ENCODE data around the gene CLIP2. TPM values are rescaled to one million over a fixed set of nuclear protein-coding genes. Genes with fewer than 3 reads are reported as not detected.
"Not testable (repeated sequence)": the region's sequence is repeated elsewhere in the genome, so short reads cannot be mapped to it uniquely, and the experiment has no call there.

Gene CLIP2
- polyA plus RNA-seq, 3 donors = 1.1 to 5.2 (median 1.3) TPM

DNA sequence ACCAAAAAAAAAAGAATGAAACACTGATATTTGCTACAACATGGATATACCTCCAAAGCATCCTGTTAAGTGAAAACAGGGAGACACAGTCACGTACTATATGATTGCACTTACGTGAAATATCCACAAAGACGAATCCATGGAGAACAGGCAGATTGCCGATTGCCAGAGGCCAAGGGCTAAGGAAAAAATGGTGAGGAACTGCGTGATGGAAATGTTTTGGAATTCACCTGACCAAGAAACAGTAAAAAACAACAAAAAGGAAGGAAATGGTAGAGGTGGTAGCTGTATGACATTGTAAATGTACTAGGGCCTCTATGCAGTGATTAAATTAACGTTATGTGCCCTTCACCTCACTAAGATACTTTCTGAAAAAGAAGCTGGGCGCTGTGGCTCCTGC, 120.4 kb downstream of the CLIP2 start:
- intact Hi-C loops (cut with micrococcal nuclease) = no loop called here
- WGBS (ENCODE audit: insufficient coverage) = 89% methylated on average over 5 of the region's 7 CpGs

DNA sequence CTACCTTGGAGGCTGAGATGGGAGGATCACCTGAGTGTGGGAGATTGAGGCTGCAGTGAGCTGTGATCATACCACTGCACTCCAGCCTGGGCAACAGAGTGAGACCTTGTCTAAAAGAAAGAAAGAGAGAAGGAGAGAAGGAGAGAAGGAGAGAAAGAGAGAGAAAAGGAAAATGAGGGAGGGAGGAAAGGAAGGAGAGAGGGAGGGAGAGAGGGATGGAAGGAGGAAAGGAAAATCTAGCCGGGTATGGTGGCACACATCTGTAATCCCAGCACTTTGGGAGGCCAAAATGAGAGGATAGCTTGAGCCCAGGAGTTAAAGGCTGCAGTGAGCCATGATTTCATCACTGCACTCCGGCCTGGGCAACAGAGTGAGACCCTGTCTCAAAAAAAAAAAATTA, 121.6 kb downstream of the CLIP2 start:
- intact Hi-C loops (cut with micrococcal nuclease) = loop anchor here in 1 of 2 donors (10.0 kb wide), 2 partner anchors 264 to 634 kb away; no protein-coding TSS in a partner anchor
- Histone ChIP-seq H3K27ac (ENCODE audit: low read depth in 1 of 2, low read length in 2 of 2) (no peak overlapping the region), H3K4me1 (ENCODE audit: control insufficient read depth in 1 of 2, insufficient read depth in 2 of 2, low read length in 2 of 2) (no peaks in the 10 kb centered on the region), H3K36me3 (replicated peaks in 1 of 2; ENCODE audit: control insufficient read depth in 1 of 2, insufficient read depth in 2 of 2, low read length in 2 of 2) (no peaks in the 10 kb centered on the region), H3K4me3 (replicated peaks in 1 of 3; ENCODE audit: low read depth in 2 of 3, low read length in 3 of 3) (no peak overlapping the region), H3K9ac (ENCODE audit: insufficient read depth, low read length, poor library complexity, severe bottlenecking) (no peak overlapping the region), H4K20me1 (ENCODE audit: insufficient read depth, low read length) (no peaks in the 10 kb centered on the region), H2AFZ (ENCODE audit: insufficient read depth, low read depth, low read length, poor library complexity, severe bottlenecking) (no peak overlapping the region), H3K27me3 (ENCODE audit: control insufficient read depth in 2 of 2, insufficient read depth in 2 of 2, low read length in 2 of 2) (no peaks in the 10 kb centered on the region), H3K4me2 (replicated peaks; ENCODE audit: extremely low read depth, low read length, poor library complexity, severe bottlenecking) (no peak overlapping the region), H3K79me2 (ENCODE audit: insufficient read depth, low read length) (no peaks in the 10 kb centered on the region), H3K9me3 (replicated peaks in 1 of 2; ENCODE audit: control insufficient read depth in 1 of 2, insufficient read depth in 1 of 2, low read length in 2 of 2) (no peaks in the 10 kb centered on the region)
- peaks cover 0 to 8% (median 3%) of the 10 kb centered on the region in 3 donors for H3K27me3 Mint-ChIP-seq (ENCODE audit: low read depth in 3 of 3)
- 70% methylated on average over 1 of the region's 2 CpGs for WGBS (ENCODE audit: insufficient coverage)
- no peaks in the 10 kb centered on the region for H3K9me3 Mint-ChIP-seq
- H3K27ac Mint-ChIP-seq = no peak overlapping the region
- peaks cover 4% of the 10 kb centered on the region for H3K4me1 Mint-ChIP-seq
- no peak for DNase-seq
- no peaks in the 10 kb centered on the region for H3K36me3 Mint-ChIP-seq
- H3K4me3 Mint-ChIP-seq = no peak overlapping the region
- TF ChIP-seq, protein P1, sequence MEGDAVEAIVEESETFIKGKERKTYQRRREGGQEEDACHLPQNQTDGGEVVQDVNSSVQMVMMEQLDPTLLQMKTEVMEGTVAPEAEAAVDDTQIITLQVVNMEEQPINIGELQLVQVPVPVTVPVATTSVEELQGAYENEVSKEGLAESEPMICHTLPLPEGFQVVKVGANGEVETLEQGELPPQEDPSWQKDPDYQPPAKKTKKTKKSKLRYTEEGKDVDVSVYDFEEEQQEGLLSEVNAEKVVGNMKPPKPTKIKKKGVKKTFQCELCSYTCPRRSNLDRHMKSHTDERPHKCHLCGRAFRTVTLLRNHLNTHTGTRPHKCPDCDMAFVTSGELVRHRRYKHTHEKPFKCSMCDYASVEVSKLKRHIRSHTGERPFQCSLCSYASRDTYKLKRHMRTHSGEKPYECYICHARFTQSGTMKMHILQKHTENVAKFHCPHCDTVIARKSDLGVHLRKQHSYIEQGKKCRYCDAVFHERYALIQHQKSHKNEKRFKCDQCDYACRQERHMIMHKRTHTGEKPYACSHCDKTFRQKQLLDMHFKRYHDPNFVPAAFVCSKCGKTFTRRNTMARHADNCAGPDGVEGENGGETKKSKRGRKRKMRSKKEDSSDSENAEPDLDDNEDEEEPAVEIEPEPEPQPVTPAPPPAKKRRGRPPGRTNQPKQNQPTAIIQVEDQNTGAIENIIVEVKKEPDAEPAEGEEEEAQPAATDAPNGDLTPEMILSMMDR (IDR thresholded peaks at IDR 0.05) = no peak

More for the DNA sequence above, 120.4 kb downstream of the CLIP2 start:
- no peaks in the 10 kb centered on the region for H4K20me1 ChIP-seq (ENCODE audit: insufficient read depth, low read length)
- no peaks in the 10 kb centered on the region for H3K27me3 ChIP-seq (ENCODE audit: control insufficient read depth in 2 of 2, insufficient read depth in 2 of 2, low read length in 2 of 2)
- Mint-ChIP-seq H3K9me3 (no peaks in the 10 kb centered on the region), H3K27ac (peak overlapping the region in 1 of 7 donors; percentile 41), H3K36me3 (peaks cover 2% of the 10 kb centered on the region in 2 donors), H3K4me1 (peaks cover 4% of the 10 kb centered on the region), H3K27me3 (ENCODE audit: low read depth in 3 of 3) (peaks cover 0 to 8% (median 3%) of the 10 kb centered on the region in 3 donors), H3K4me3 (no peak overlapping the region)
- H3K9me3 ChIP-seq (replicated peaks in 1 of 2; ENCODE audit: control insufficient read depth in 1 of 2, insufficient read depth in 1 of 2, low read length in 2 of 2) = no peaks in the 10 kb centered on the region
- no peak overlapping the region for H3K27ac ChIP-seq (ENCODE audit: low read depth in 1 of 2, low read length in 2 of 2)
- no peaks in the 10 kb centered on the region for H3K4me1 ChIP-seq (ENCODE audit: control insufficient read depth in 1 of 2, insufficient read depth in 2 of 2, low read length in 2 of 2)
- DNase-seq = no peak
- TF ChIP-seq, protein P1 (IDR thresholded peaks at IDR 0.05) = no peak
- no peak overlapping the region for H3K9ac ChIP-seq (ENCODE audit: insufficient read depth, low read length, poor library complexity, severe bottlenecking)
- H3K36me3 ChIP-seq (replicated peaks in 1 of 2; ENCODE audit: control insufficient read depth in 1 of 2, insufficient read depth in 2 of 2, low read length in 2 of 2) = peaks cover 3 to 4% of the 10 kb centered on the region in 2 donors
- H2AFZ ChIP-seq (ENCODE audit: insufficient read depth, low read depth, low read length, poor library complexity, severe bottlenecking) = no peak overlapping the region
- H3K79me2 ChIP-seq (ENCODE audit: insufficient read depth, low read length) = no peaks in the 10 kb centered on the region
- no peak overlapping the region for H3K4me3 ChIP-seq (replicated peaks in 1 of 3; ENCODE audit: low read depth in 2 of 3, low read length in 3 of 3)
- H3K4me2 ChIP-seq (replicated peaks; ENCODE audit: extremely low read depth, low read length, poor library complexity, severe bottlenecking) = no peak overlapping the region

DNA sequence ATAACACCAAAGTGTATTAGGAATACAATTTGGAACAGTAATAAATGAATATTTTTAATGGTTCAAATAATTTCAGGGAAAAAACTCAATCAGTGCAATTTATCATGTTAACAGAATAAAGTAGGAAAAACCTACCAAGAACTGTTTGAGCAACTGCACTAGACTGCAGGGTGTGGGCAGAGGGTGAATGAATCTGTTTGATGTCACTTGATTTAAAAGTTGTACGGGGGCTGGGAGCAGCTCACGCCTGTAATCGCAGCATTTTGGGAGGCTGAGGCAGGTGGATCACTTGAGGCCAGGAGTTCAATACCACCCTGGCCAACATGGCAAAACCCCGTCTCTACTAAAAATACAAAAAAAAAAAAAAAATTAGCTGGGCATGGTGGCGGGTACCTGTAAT, 122.4 kb downstream of the CLIP2 start:
- intact Hi-C loops (cut with micrococcal nuclease) = loop anchor here in 1 of 2 donors (10.0 kb wide), 2 partner anchors 263 to 633 kb away; no protein-coding TSS in a partner anchor
- H3K4me1 Mint-ChIP-seq; H3K36me3 ChIP-seq (replicated peaks in 1 of 2; ENCODE audit: control insufficient read depth in 1 of 2, insufficient read depth in 2 of 2, low read length in 2 of 2); H4K20me1 ChIP-seq (ENCODE audit: insufficient read depth, low read length); H3K9ac ChIP-seq (ENCODE audit: insufficient read depth, low read length, poor library complexity, severe bottlenecking); H3K4me3 Mint-ChIP-seq; H2AFZ ChIP-seq (ENCODE audit: insufficient read depth, low read depth, low read length, poor library complexity, severe bottlenecking); H3K36me3 Mint-ChIP-seq; H3K27me3 ChIP-seq (ENCODE audit: control insufficient read depth in 2 of 2, insufficient read depth in 2 of 2, low read length in 2 of 2); H3K9me3 Mint-ChIP-seq; DNase-seq; H3K79me2 ChIP-seq (ENCODE audit: insufficient read depth, low read length); H3K4me3 ChIP-seq (replicated peaks in 1 of 3; ENCODE audit: low read depth in 2 of 3, low read length in 3 of 3); H3K9me3 ChIP-seq (replicated peaks in 1 of 2; ENCODE audit: control insufficient read depth in 1 of 2, insufficient read depth in 1 of 2, low read length in 2 of 2); H3K27me3 Mint-ChIP-seq (ENCODE audit: low read depth in 3 of 3); H3K27ac Mint-ChIP-seq; H3K27ac ChIP-seq (ENCODE audit: low read depth in 1 of 2, low read length in 2 of 2); H3K4me2 ChIP-seq (replicated peaks; ENCODE audit: extremely low read depth, low read length, poor library complexity, severe bottlenecking); H3K4me1 ChIP-seq (ENCODE audit: control insufficient read depth in 1 of 2, insufficient read depth in 2 of 2, low read length in 2 of 2): not testable (repeated sequence)
- 67% methylated on average over 1 of the region's 5 CpGs for WGBS (ENCODE audit: insufficient coverage)

All from CD14-positive monocyte (primary cell).